Measurements from ENCODE around the gene ZNF516. TPM values are rescaled to one million over a fixed set of nuclear protein-coding genes. Genes with fewer than 3 reads are reported as not detected.
A peak's percentile ranks its signal among the peaks of the same experiment; 100 is the strongest.

Gene ZNF516
- total and polyA plus RNA-seq, 7 experiments from 2014 or later, result 1.9 to 60.4 (median 21.7) TPM

- Mint-ChIP-seq H3K36me3 (peaks cover 0 to 6% (median 0%) of the 10 kb centered on the region in 5 donors), H3K4me1 (peaks cover 14 to 66% (median 62%) of the 10 kb centered on the region in 7 donors), H3K4me3 (no peak overlapping the region), H3K27me3 (peaks cover 0 to 25% (median 0%) of the 10 kb centered on the region in 5 donors), H3K27ac (peak overlapping the region in 2 of 9 donors; percentile 1 to 4), H3K9me3 (peaks cover 0 to 3% (median 0%) of the 10 kb centered on the region in 11 donors)
- no peak overlapping the region for H3K4me3 ChIP-seq (ENCODE audit: low read length)
- H3K9me3 ChIP-seq (ENCODE audit: control insufficient read depth in 2 of 3, low read length in 3 of 3), result no peaks in the 10 kb centered on the region
- DNase-seq, result no peak
- no peak overlapping the region for H3K27ac ChIP-seq (ENCODE audit: low read depth, low read length)
- ChIA-PET POLR2A (no interaction called here), CTCF (no interaction called here)
- H3K36me3 ChIP-seq (ENCODE audit: control insufficient read depth in 2 of 3, insufficient read depth in 3 of 3, low read length in 3 of 3), result no peaks in the 10 kb centered on the region
- peaks cover 11 to 26% of the 10 kb centered on the region in 2 donors for H3K4me1 ChIP-seq (ENCODE audit: control insufficient read depth in 2 of 2, insufficient read depth in 2 of 2, low read length in 2 of 2)
- no peaks in the 10 kb centered on the region for H3K27me3 ChIP-seq (ENCODE audit: control insufficient read depth in 2 of 2, insufficient read depth in 2 of 2, low read length in 2 of 2)
- ATAC-seq, result no peak
- intact Hi-C loops (cut with micrococcal nuclease), result no loop called here
These were observed 105.3 kb downstream of the ZNF516 start for GRCh38 chr18:76389716-76390115.

- peak overlapping the region in 1 of 9 donors; percentile 4 for H3K27ac Mint-ChIP-seq
- Histone ChIP-seq H3K27me3 (ENCODE audit: control insufficient read depth in 2 of 2, insufficient read depth in 2 of 2, low read length in 2 of 2) (no peaks in the 10 kb centered on the region), H3K4me3 (ENCODE audit: low read length) (no peak overlapping the region), H3K27ac (ENCODE audit: low read depth, low read length) (no peak overlapping the region), H3K4me1 (ENCODE audit: control insufficient read depth in 2 of 2, insufficient read depth in 2 of 2, low read length in 2 of 2) (peaks cover 11 to 26% of the 10 kb centered on the region in 2 donors), H3K36me3 (ENCODE audit: control insufficient read depth in 2 of 3, insufficient read depth in 3 of 3, low read length in 3 of 3) (no peaks in the 10 kb centered on the region), H3K9me3 (ENCODE audit: control insufficient read depth in 2 of 3, low read length in 3 of 3) (no peaks in the 10 kb centered on the region)
- peak overlapping the region in 1 of 10 donors; percentile 80 for H3K4me3 Mint-ChIP-seq
- H3K4me1 Mint-ChIP-seq, result peaks cover 14 to 66% (median 62%) of the 10 kb centered on the region in 7 donors
- H3K36me3 Mint-ChIP-seq, result peaks cover 0 to 6% (median 0%) of the 10 kb centered on the region in 5 donors
- ChIA-PET POLR2A (no interaction called here), CTCF (no interaction called here)
- peaks cover 0 to 25% (median 0%) of the 10 kb centered on the region in 5 donors for H3K27me3 Mint-ChIP-seq
- ATAC-seq, result no peak
- intact Hi-C loops (cut with micrococcal nuclease), result no loop called here
- H3K9me3 Mint-ChIP-seq, result peaks cover 0 to 3% (median 0%) of the 10 kb centered on the region in 11 donors
- DNase-seq, result no peak
These were observed 106.1 kb downstream of the ZNF516 start for GRCh38 chr18:76388891-76389423.

- intact Hi-C loops (cut with micrococcal nuclease), result no loop called here
- H3K27ac Mint-ChIP-seq, result peak overlapping the region in 1 of 9 donors; percentile 27
- Histone ChIP-seq H3K4me1 (ENCODE audit: control insufficient read depth in 2 of 2, insufficient read depth in 2 of 2, low read length in 2 of 2) (peaks cover 11 to 26% of the 10 kb centered on the region in 2 donors), H3K27ac (ENCODE audit: low read depth, low read length) (no peak overlapping the region), H3K9me3 (ENCODE audit: control insufficient read depth in 2 of 3, low read length in 3 of 3) (no peaks in the 10 kb centered on the region), H3K4me3 (ENCODE audit: low read length) (no peak overlapping the region), H3K36me3 (ENCODE audit: control insufficient read depth in 2 of 3, insufficient read depth in 3 of 3, low read length in 3 of 3) (no peaks in the 10 kb centered on the region), H3K27me3 (ENCODE audit: control insufficient read depth in 2 of 2, insufficient read depth in 2 of 2, low read length in 2 of 2) (no peaks in the 10 kb centered on the region)
- H3K27me3 Mint-ChIP-seq, result peaks cover 0 to 25% (median 0%) of the 10 kb centered on the region in 5 donors
- peaks cover 14 to 66% (median 62%) of the 10 kb centered on the region in 7 donors for H3K4me1 Mint-ChIP-seq
- H3K4me3 Mint-ChIP-seq, result peak overlapping the region in 3 of 10 donors; percentile 9 to 82 (median 80)
- DNase-seq (no peak), ATAC-seq (no peak)
- H3K9me3 Mint-ChIP-seq, result peaks cover 0 to 3% (median 0%) of the 10 kb centered on the region in 11 donors
- POLR2A ChIA-PET, result no interaction called here
- CTCF ChIA-PET, result interaction anchor here (1.3 kb wide), 1 partner anchor 321 kb away, joined by 6 read pairs; no protein-coding TSS in a partner anchor
- H3K36me3 Mint-ChIP-seq, result peaks cover 0 to 6% (median 0%) of the 10 kb centered on the region in 5 donors
These were observed 106.8 kb downstream of the ZNF516 start for GRCh38 chr18:76388261-76388660.

GRCh38 chr18:76387608-76388007 lies 107.4 kb downstream of the ZNF516 start:
- H3K36me3 ChIP-seq (ENCODE audit: control insufficient read depth in 2 of 3, insufficient read depth in 3 of 3, low read length in 3 of 3), result no peaks in the 10 kb centered on the region
- H3K36me3 Mint-ChIP-seq, result peaks cover 0 to 6% (median 0%) of the 10 kb centered on the region in 5 donors
- DNase-seq (no peak), ATAC-seq (no peak)
- POLR2A ChIA-PET, result no interaction called here
- no peaks in the 10 kb centered on the region for H3K9me3 ChIP-seq (ENCODE audit: control insufficient read depth in 2 of 3, low read length in 3 of 3)
- H3K27ac ChIP-seq (ENCODE audit: low read depth, low read length), result no peak overlapping the region
- peak overlapping the region in 5 of 10 donors; percentile 9 to 82 (median 68) for H3K4me3 Mint-ChIP-seq
- no peak overlapping the region for H3K27ac Mint-ChIP-seq
- H3K4me3 ChIP-seq (ENCODE audit: low read length), result no peak overlapping the region
- peaks cover 0 to 25% (median 0%) of the 10 kb centered on the region in 5 donors for H3K27me3 Mint-ChIP-seq
- intact Hi-C loops (cut with micrococcal nuclease), result no loop called here
- H3K27me3 ChIP-seq (ENCODE audit: control insufficient read depth in 2 of 2, insufficient read depth in 2 of 2, low read length in 2 of 2), result no peaks in the 10 kb centered on the region
- H3K4me1 ChIP-seq (ENCODE audit: control insufficient read depth in 2 of 2, insufficient read depth in 2 of 2, low read length in 2 of 2), result peaks cover 11 to 26% of the 10 kb centered on the region in 2 donors
- CTCF ChIA-PET, result interaction anchor here (1.3 kb wide), 1 partner anchor 322 kb away, joined by 6 read pairs; no protein-coding TSS in a partner anchor
- peaks cover 14 to 66% (median 62%) of the 10 kb centered on the region in 7 donors for H3K4me1 Mint-ChIP-seq
- peaks cover 0 to 3% (median 0%) of the 10 kb centered on the region in 11 donors for H3K9me3 Mint-ChIP-seq

GRCh38 chr18:76386886-76387285 lies 108.2 kb downstream of the ZNF516 start:
- Histone ChIP-seq H3K4me1 (ENCODE audit: control insufficient read depth in 2 of 2, insufficient read depth in 2 of 2, low read length in 2 of 2) (peaks cover 11 to 26% of the 10 kb centered on the region in 2 donors), H3K9me3 (ENCODE audit: control insufficient read depth in 2 of 3, low read length in 3 of 3) (no peaks in the 10 kb centered on the region), H3K27ac (ENCODE audit: low read depth, low read length) (no peak overlapping the region), H3K36me3 (ENCODE audit: control insufficient read depth in 2 of 3, insufficient read depth in 3 of 3, low read length in 3 of 3) (no peaks in the 10 kb centered on the region), H3K27me3 (ENCODE audit: control insufficient read depth in 2 of 2, insufficient read depth in 2 of 2, low read length in 2 of 2) (no peaks in the 10 kb centered on the region), H3K4me3 (ENCODE audit: low read length) (peak overlapping the region; percentile 23)
- POLR2A ChIA-PET, result no interaction called here
- Mint-ChIP-seq H3K27me3 (peaks cover 0 to 25% (median 0%) of the 10 kb centered on the region in 5 donors), H3K4me3 (peak overlapping the region in 9 of 10 donors; percentile 60 to 84 (median 76)), H3K9me3 (peaks cover 0 to 3% (median 0%) of the 10 kb centered on the region in 11 donors), H3K36me3 (peaks cover 0 to 6% (median 0%) of the 10 kb centered on the region in 5 donors), H3K4me1 (peaks cover 14 to 67% (median 58%) of the 10 kb centered on the region in 7 donors), H3K27ac (peak overlapping the region in 1 of 9 donors; percentile 55)
- DNase-seq (no peak), ATAC-seq (no peak)
- intact Hi-C loops (cut with micrococcal nuclease), result no loop called here
- CTCF ChIA-PET, result interaction anchor here (0.9 kb wide), 1 partner anchor 322 kb away, joined by 5 read pairs; no protein-coding TSS in a partner anchor

- Mint-ChIP-seq H3K27me3 (peaks cover 0 to 27% (median 0%) of the 10 kb centered on the region in 5 donors), H3K4me1 (peaks cover 14 to 59% (median 50%) of the 10 kb centered on the region in 7 donors), H3K9me3 (peaks cover 0 to 3% (median 0%) of the 10 kb centered on the region in 11 donors), H3K27ac (peak overlapping the region in 4 of 9 donors; percentile 8 to 62 (median 45)), H3K4me3 (peak overlapping the region; percentile 2 to 84 (median 72)), H3K36me3 (peaks cover 0 to 6% (median 0%) of the 10 kb centered on the region in 5 donors)
- peaks cover 11 to 26% of the 10 kb centered on the region in 2 donors for H3K4me1 ChIP-seq (ENCODE audit: control insufficient read depth in 2 of 2, insufficient read depth in 2 of 2, low read length in 2 of 2)
- ATAC-seq, result no peak
- H3K9me3 ChIP-seq (ENCODE audit: control insufficient read depth in 2 of 3, low read length in 3 of 3), result no peaks in the 10 kb centered on the region
- intact Hi-C loops (cut with micrococcal nuclease), result no loop called here
- no peaks in the 10 kb centered on the region for H3K36me3 ChIP-seq (ENCODE audit: control insufficient read depth in 2 of 3, insufficient read depth in 3 of 3, low read length in 3 of 3)
- ChIA-PET CTCF (interaction anchor here (0.9 kb wide), 1 partner anchor 323 kb away, joined by 5 read pairs; no protein-coding TSS in a partner anchor), POLR2A (no interaction called here)
- no peaks in the 10 kb centered on the region for H3K27me3 ChIP-seq (ENCODE audit: control insufficient read depth in 2 of 2, insufficient read depth in 2 of 2, low read length in 2 of 2)
- no peak overlapping the region for H3K4me3 ChIP-seq (ENCODE audit: low read length)
- no peak for DNase-seq
- H3K27ac ChIP-seq (ENCODE audit: low read depth, low read length), result no peak overlapping the region
These were observed 109.0 kb downstream of the ZNF516 start for GRCh38 chr18:76386071-76386470.

All from naive thymus-derived CD4-positive, alpha-beta T cell (primary cell).